ENCODE data around the gene C14orf180.

C14orf180 gene

DNA sequence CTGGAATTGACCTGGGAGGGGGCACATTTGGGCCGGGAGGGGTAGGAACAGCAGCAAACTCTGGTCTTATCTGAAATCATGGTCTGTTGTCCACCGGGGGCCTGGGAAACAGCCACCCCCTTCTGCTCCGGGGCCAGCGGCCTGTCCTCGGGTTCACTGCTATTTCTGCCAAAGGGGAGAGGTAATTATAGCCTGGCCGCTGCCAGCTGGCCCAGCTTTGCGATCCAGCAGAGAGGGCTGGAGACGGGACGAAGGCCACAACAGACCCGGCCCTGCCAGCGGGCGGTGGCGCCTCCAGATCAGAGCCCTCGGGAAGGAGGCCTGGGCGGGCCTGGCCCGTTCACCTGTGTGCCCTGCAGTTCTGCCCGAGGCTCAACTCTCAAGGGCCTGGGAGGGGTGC lies at the start of gene C14orf180:
Gene C14orf180 (plus strand): TSS at position 258 of the 400 bp plus-strand sequence. CDS start 6,667 bp downstream, outside the sequence.
- no peak for DNase-seq (ENCODE audit: extremely low read depth in 1 of 2, low read depth in 1 of 2)

DNA sequence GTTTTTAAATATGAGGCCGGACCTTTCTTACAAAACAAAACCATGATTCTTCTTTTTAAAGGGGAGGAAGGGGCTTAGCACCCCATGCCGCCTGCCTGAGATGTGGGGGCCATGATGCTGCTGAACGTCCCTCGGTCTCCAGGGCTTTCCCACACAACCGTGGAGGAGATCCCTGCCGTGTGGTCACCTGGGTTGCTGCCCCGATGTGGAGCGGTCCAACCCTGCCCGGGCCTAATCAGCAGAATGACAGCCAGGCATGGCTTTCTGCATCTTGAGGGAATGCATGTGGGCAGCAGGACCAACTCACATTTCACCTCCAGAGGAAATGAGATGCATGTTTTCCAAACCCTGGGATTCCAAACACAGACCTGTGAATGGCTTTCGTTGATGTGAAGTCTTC lies 48.9 kb upstream of the C14orf180 start:
- DNase-seq (ENCODE audit: extremely low read depth in 1 of 2, low read depth in 1 of 2) = no peak

GRCh38 chr14:104531421-104532190 lies 48.0 kb upstream of the C14orf180 start:
- no peak for DNase-seq (ENCODE audit: extremely low read depth in 1 of 2, low read depth in 1 of 2)

GRCh38 chr14:104532191-104532555 lies 47.4 kb upstream of the C14orf180 start:
- no peak for DNase-seq (ENCODE audit: extremely low read depth in 1 of 2, low read depth in 1 of 2)

- no peak for DNase-seq (ENCODE audit: extremely low read depth in 1 of 2, low read depth in 1 of 2)
Measured at GRCh38 chr14:104534036-104534435, 45.5 kb upstream of the C14orf180 start.

GRCh38 chr14:104536942-104537612 lies 42.5 kb upstream of the C14orf180 start:
- DNase-seq (ENCODE audit: extremely low read depth in 1 of 2, low read depth in 1 of 2) = no peak

GRCh38 chr14:104537613-104537988 lies 42.0 kb upstream of the C14orf180 start:
- no peak for DNase-seq (ENCODE audit: extremely low read depth in 1 of 2, low read depth in 1 of 2)

GRCh38 chr14:104541905-104542465 lies 37.6 kb upstream of the C14orf180 start:
- DNase-seq (ENCODE audit: extremely low read depth in 1 of 2, low read depth in 1 of 2) = no peak

- DNase-seq (ENCODE audit: extremely low read depth in 1 of 2, low read depth in 1 of 2) = no peak
Measured at GRCh38 chr14:104542871-104543830, 36.4 kb upstream of the C14orf180 start.

- no peak for DNase-seq (ENCODE audit: extremely low read depth in 1 of 2, low read depth in 1 of 2)
Measured at GRCh38 chr14:104544362-104544961, 35.1 kb upstream of the C14orf180 start.

DNA sequence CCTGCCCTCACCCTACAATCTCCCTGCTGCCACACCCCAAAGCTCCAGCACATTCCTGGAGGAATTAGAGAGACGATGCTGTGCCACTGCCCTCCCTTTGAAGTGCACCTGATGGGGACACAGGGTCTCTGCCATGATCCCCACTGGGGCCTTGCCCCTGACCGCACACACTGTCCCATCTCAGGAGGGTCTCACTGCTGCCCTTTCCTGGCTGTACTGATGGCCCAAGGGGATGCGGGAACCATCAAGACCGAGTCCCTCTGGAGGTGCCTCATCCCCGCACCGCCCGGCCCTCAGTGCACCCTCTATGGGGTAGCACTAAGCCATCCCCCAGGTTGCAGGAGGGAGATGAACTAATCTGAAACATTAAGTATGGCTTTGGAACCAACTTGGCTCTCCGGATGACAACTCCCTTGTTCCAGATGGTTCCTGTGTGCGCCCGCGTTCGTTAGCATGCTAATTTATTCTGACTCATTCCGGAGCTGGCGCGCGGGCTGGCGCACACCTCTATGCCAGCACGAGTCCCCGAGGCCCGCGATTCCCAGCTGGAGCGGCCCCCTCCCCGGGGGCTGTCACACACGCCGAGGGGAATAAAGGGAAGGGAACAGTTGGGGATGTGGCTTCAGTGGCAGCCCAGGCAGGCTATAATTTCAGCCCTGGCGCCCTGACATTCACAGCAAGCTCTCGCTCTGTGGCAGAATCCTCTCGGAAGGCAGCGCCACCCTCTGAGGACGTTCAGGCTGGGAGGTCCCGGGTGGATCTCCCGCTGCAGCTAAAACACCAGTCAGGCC lies 34.2 kb upstream of the C14orf180 start:
- no peak for DNase-seq (ENCODE audit: extremely low read depth in 1 of 2, low read depth in 1 of 2)

GRCh38 chr14:104545942-104546501 lies 33.5 kb upstream of the C14orf180 start:
- no peak for DNase-seq (ENCODE audit: extremely low read depth in 1 of 2, low read depth in 1 of 2)

DNA sequence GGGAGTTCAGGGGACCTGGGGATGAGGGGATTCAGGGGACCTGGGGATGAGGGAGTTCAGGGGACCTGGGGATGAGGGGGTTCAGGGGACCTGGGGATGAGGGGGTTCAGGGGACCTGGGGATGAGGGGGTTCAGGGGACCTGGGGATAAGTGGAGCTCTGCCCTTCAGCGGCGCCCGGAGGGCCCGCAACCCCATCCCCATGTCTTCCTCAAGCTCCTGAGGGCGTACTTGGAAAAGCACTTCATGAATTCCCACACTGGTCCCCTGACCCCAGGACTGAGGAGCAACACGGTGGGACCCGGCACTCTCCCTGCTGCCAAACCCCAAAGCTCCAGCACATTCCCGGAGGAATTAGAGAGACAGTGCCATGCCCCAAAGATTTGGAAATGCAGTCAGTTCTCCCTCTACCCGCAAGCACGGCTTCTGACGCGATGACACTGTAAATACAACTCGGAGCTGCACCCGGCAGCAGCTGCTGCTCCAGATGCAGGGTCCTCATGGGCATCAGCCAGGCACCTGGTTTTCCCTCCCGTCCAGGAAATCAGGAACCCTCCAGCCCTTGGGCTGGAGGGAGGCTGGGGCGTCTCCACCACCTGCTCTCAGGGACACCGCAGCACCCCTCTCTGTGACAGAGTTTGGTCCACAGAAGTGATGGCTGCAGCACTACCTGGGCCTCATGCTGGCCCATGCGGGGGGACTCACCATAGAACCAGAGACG lies 32.8 kb upstream of the C14orf180 start:
- DNase-seq (ENCODE audit: extremely low read depth in 1 of 2, low read depth in 1 of 2) = no peak

DNA sequence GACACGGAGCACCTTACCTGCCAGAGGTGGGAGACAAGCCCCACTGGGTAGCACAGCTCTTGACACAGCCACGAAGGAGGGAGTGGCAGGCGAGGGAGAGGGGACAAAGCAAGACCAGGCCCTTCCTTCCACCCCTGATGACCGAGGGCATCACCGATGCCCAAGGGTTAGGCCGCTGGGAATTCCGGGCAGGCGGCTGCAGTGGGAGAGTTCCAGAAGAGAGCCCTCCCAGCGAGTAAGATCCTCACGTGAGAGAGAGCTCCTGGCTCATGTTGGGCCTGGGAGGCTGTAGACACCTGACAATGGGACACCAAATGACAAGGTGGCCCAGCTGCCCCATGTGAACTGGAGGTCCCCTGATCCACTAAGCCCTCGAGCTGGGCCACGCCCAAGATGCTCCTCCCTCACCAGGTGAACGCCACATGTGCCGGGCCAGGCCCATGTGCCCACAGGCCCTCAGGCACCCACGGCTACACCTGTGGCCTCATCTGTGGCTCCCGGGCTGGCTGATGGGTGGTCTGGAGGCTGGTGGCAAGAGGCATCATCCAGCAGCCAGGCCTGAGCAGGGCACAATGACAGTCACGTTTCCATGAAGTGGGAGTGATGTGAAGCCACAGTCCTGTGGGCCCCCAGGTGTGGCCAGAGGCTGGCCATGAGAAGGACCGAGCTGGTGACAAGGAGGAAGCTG lies 32.1 kb upstream of the C14orf180 start:
- DNase-seq (ENCODE audit: extremely low read depth in 1 of 2, low read depth in 1 of 2) = no peak

GRCh38 chr14:104547998-104548700 lies 31.4 kb upstream of the C14orf180 start:
- no peak for DNase-seq (ENCODE audit: extremely low read depth in 1 of 2, low read depth in 1 of 2)

- DNase-seq (ENCODE audit: extremely low read depth in 1 of 2, low read depth in 1 of 2) = no peak
Measured at GRCh38 chr14:104548802-104549535, 30.6 kb upstream of the C14orf180 start.

Data from activated CD8-positive, alpha-beta memory T cell treated with anti-CD3 and anti-CD28 coated beads for 1 hour (primary cell).